ENCODE data around the gene MRPL39.

GRCh38 chr21:25551569-25551968, 55.7 kb downstream of the MRPL39 start:
- TF ChIP-seq MAX (IDR thresholded peaks at IDR 0.05; ENCODE audit: insufficient read depth, insufficient read length) (no peak), EZH2 (IDR thresholded peaks at IDR 0.05; ENCODE audit: borderline replicate concordance, low read depth, low read length, severe bottlenecking) (no peak), POLR2AphosphoS5 (IDR thresholded peaks at IDR 0.05; ENCODE audit: insufficient read depth, low read depth, low read length) (no peak), POLR2A (IDR thresholded peaks at IDR 0.05; ENCODE audit: low read depth, low read length) (no peak), CTCF (IDR thresholded peaks at IDR 0.05; ENCODE audit: extremely low read depth in 1 of 2, insufficient read depth in 1 of 2, low read depth in 1 of 2, low read length in 2 of 2) (no peak)

All from endothelial cell of umbilical vein (primary cell).